ENCODE results near the gene XRN1.
A peak's percentile ranks its signal among the peaks of the same experiment; 100 is the strongest.

Gene XRN1

GRCh38 chr3:142447852-142448823 lies at the start of gene XRN1:
Gene XRN1, minus strand, starts transcription at chr3:142448037. Its CDS starts 93 bp downstream, at chr3:142447944.
- peak within 1 kb of the TSS; percentile 100 for H3K4me3 ChIP-seq (ENCODE audit: control insufficient read depth, low read depth, low read length)
- no peak for TF ChIP-seq CTCF (conservative IDR thresholded peaks at IDR 0.05; ENCODE audit: control insufficient read depth, insufficient read depth, low read depth, low read length)
- DNase-seq (ENCODE audit: low read depth), result peak; percentile 94

- no peak overlapping the region for H3K4me3 ChIP-seq (ENCODE audit: control insufficient read depth, low read depth, low read length)
- DNase-seq (ENCODE audit: low read depth), result peak; percentile 30
- TF ChIP-seq CTCF (conservative IDR thresholded peaks at IDR 0.05; ENCODE audit: control insufficient read depth, insufficient read depth, low read depth, low read length), result no peak
These were observed 47.3 kb upstream of the XRN1 start for GRCh38 chr3:142495103-142495502.

- no peak overlapping the region for H3K4me3 ChIP-seq (ENCODE audit: control insufficient read depth, low read depth, low read length)
- no peak for TF ChIP-seq CTCF (conservative IDR thresholded peaks at IDR 0.05; ENCODE audit: control insufficient read depth, insufficient read depth, low read depth, low read length)
These were observed 44.3 kb upstream of the XRN1 start for GRCh38 chr3:142492184-142492583.

GRCh38 chr3:142489572-142490323 lies 41.9 kb upstream of the XRN1 start:
- no peak overlapping the region for H3K4me3 ChIP-seq (ENCODE audit: control insufficient read depth, low read depth, low read length)
- TF ChIP-seq CTCF (conservative IDR thresholded peaks at IDR 0.05; ENCODE audit: control insufficient read depth, insufficient read depth, low read depth, low read length), result no peak
- peak; percentile 8 for DNase-seq (ENCODE audit: low read depth)

More at GRCh38 chr3:142492184-142492583, 44.3 kb upstream of the XRN1 start:
- no peak for DNase-seq (ENCODE audit: low read depth)

GRCh38 chr3:142484912-142485435 lies 37.1 kb upstream of the XRN1 start:
- DNase-seq (ENCODE audit: low read depth), result no peak
- no peak for TF ChIP-seq CTCF (conservative IDR thresholded peaks at IDR 0.05; ENCODE audit: control insufficient read depth, insufficient read depth, low read depth, low read length)
- no peak overlapping the region for H3K4me3 ChIP-seq (ENCODE audit: control insufficient read depth, low read depth, low read length)

GRCh38 chr3:142481196-142481595 lies 33.4 kb upstream of the XRN1 start:
- TF ChIP-seq CTCF (conservative IDR thresholded peaks at IDR 0.05; ENCODE audit: control insufficient read depth, insufficient read depth, low read depth, low read length), result no peak
- no peak for DNase-seq (ENCODE audit: low read depth)
- H3K4me3 ChIP-seq (ENCODE audit: control insufficient read depth, low read depth, low read length), result no peak overlapping the region
